Upper lobe of right lung (tissue), 1 donor: ENCODE measurements around the gene PIP5K1C. TPM values are rescaled to one million over a fixed set of nuclear protein-coding genes. Genes with fewer than 3 reads are reported as not detected.

Experiments
- ATAC-seq: fragments of 200-7000 bp; cut with Tn5 transposase; one replicate; pipeline ENCODE4 v1.9.1; 2020; ENCODE audit warnings: mild to moderate bottlenecking, moderate library complexity
- DNase-seq: peaks from one replicate; pipeline ENCODE4 v3.0.0-alpha.2; 2020
- H3K27ac ChIP-seq: fragments of 200-600 bp; one replicate; pipeline ENCODE4 v1.8.0; 2022
- H3K27me3 ChIP-seq: fragments of 200-600 bp; one replicate; pipeline ENCODE4 v1.8.0; 2022; ENCODE audit warnings: mild to moderate bottlenecking
- H3K36me3 ChIP-seq: fragments of 200-600 bp; one replicate; pipeline ENCODE4 v1.8.0; 2022
- H3K4me1 ChIP-seq: fragments of 200-600 bp; one replicate; pipeline ENCODE4 v1.8.0; 2022
- H3K4me3 ChIP-seq: fragments of 200-600 bp; one replicate; pipeline ENCODE4 v1.8.0; 2022; ENCODE audit warnings: mild to moderate bottlenecking
- H3K9me3 ChIP-seq: fragments of 200-600 bp; one replicate; pipeline ENCODE4 v1.8.0; 2022
- CTCF ChIP-seq: fragments of 200-600 bp; IDR thresholded peaks from one replicate; pipeline ENCODE4 v1.8.0; 2022; ENCODE audit warnings: antibody characterized with exemption
- intact Hi-C: fragments of 100-400 bp; cut with DNase I; formaldehyde crosslinking; loops from one replicate; pipeline ENCODE4 v1.11.0; 2022
- total RNA-seq: library from RNA; stranded (reverse); fragmentation: NEBNext Ultra II Directional; extraction: Animal tissue kit (Norgen Biotek cat#: 25700); gene quantifications from one replicate; pipeline ENCODE4 v1.2.1, GENCODE V29; 2021
- donor health status: DM: no; HTN: yes; CAD: no; lungs with severe emphysema.

The PIP5K1C gene
- total RNA-seq, 1 donor from 2014 or later: 42.1 TPM

- no peak for TF ChIP-seq CTCF
- Histone ChIP-seq H3K27ac (no peak overlapping the region), H3K27me3 (peaks cover 22% of the 10 kb centered on the region), H3K36me3 (no peaks in the 10 kb centered on the region), H3K4me3 (no peak overlapping the region), H3K9me3 (no peaks in the 10 kb centered on the region), H3K4me1 (peaks cover 17% of the 10 kb centered on the region)
- intact Hi-C loops: no loop called here
- DNase-seq (no peak), ATAC-seq (no peak)
Observed at GRCh38 chr19:3725121-3725520, 24.9 kb upstream of the PIP5K1C start.

GRCh38 chr19:3723883-3724282, 23.6 kb upstream of the PIP5K1C start:
- H3K36me3 ChIP-seq: no peaks in the 10 kb centered on the region
- H3K27ac ChIP-seq: no peak overlapping the region
- peaks cover 27% of the 10 kb centered on the region for H3K27me3 ChIP-seq
- no peaks in the 10 kb centered on the region for H3K9me3 ChIP-seq
- intact Hi-C loops: no loop called here
- peaks cover 19% of the 10 kb centered on the region for H3K4me1 ChIP-seq
- ATAC-seq (no peak), DNase-seq (no peak)
- H3K4me3 ChIP-seq: no peak overlapping the region
- no peak for TF ChIP-seq CTCF

GRCh38 chr19:3723110-3723488, 22.8 kb upstream of the PIP5K1C start:
- intact Hi-C loops: no loop called here
- peaks cover 23% of the 10 kb centered on the region for H3K4me1 ChIP-seq
- H3K27ac ChIP-seq: no peak overlapping the region
- peaks cover 27% of the 10 kb centered on the region for H3K27me3 ChIP-seq
- no peaks in the 10 kb centered on the region for H3K9me3 ChIP-seq
- no peak overlapping the region for H3K4me3 ChIP-seq
- TF ChIP-seq CTCF: no peak
- no peak for DNase-seq
- ATAC-seq: no peak
- H3K36me3 ChIP-seq: no peaks in the 10 kb centered on the region

- peaks cover 27% of the 10 kb centered on the region for H3K27me3 ChIP-seq
Observed at GRCh38 chr19:3722443-3723109, 22.3 kb upstream of the PIP5K1C start.

GRCh38 chr19:3721887-3722442, 21.7 kb upstream of the PIP5K1C start:
- no peak for TF ChIP-seq CTCF
- Histone ChIP-seq H3K9me3 (no peaks in the 10 kb centered on the region), H3K27me3 (peaks cover 27% of the 10 kb centered on the region), H3K4me3 (peak overlapping the region; percentile 40), H3K4me1 (peaks cover 23% of the 10 kb centered on the region), H3K36me3 (no peaks in the 10 kb centered on the region), H3K27ac (no peak overlapping the region)
- ATAC-seq (no peak), DNase-seq (no peak)
- intact Hi-C loops: no loop called here

More at GRCh38 chr19:3722443-3723109, 22.3 kb upstream of the PIP5K1C start:
- no peak overlapping the region for H3K27ac ChIP-seq
- H3K4me3 ChIP-seq: peak overlapping the region; percentile 40
- ATAC-seq (peak; percentile 40), DNase-seq (no peak)
- intact Hi-C loops: no loop called here
- no peaks in the 10 kb centered on the region for H3K9me3 ChIP-seq
- H3K36me3 ChIP-seq: no peaks in the 10 kb centered on the region
- peaks cover 23% of the 10 kb centered on the region for H3K4me1 ChIP-seq
- TF ChIP-seq CTCF: no peak
